Activated CD8-positive, alpha-beta memory T cell treated with anti-CD3 and anti-CD28 coated beads for 1 hour (primary cell): ENCODE data around the gene ALOXE3.

Experiments used
- DNase-seq, 2 donors: peaks; one replicate each; pipeline ENCODE4 v3.0.0-alpha.2; 2020; ENCODE audit warnings: low read depth in 1 of 2; ENCODE audit errors: extremely low read depth in 1 of 2

The ALOXE3 gene

GRCh38 chr17:8154608-8155155 lies 36.4 kb upstream of the ALOXE3 start:
- DNase-seq: no peak

DNA sequence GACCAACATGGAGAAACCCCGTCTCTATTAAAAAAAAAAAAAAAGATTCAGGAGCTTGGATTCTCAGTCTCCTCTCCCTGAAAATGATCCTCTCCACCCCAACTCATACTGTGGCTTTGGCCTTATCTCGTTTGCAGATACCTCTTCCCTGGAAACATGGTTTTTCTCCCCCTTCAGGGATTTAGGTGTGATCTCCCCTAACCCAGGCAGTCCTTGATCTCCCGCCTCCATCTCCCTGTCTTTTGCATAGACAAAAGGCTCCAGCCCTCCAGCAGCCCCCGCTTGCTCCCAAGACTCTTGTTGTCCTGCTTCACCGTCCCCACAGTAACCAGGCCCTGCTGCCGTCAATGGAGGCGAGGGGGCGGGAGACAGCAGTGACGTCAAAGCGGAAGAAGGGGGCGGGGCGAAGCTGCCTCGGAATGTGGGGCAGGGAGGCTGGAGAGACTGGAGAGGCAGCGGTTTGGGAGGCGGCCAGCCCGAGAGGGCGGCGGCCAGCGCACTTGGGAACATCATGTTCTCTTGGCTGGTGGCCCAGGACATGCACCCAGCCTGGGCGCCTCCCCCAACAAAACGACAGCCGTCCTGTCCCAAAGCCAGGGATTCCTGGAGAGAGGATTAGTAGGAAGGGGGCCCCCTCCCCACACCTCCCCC lies 35.8 kb upstream of the ALOXE3 start:
- DNase-seq: peak in 1 of 2 donors; percentile 81

GRCh38 chr17:8153525-8153956 lies 35.2 kb upstream of the ALOXE3 start:
- DNase-seq: no peak

GRCh38 chr17:8153031-8153451 lies 34.7 kb upstream of the ALOXE3 start:
- no peak for DNase-seq

GRCh38 chr17:8152112-8152775 lies 33.9 kb upstream of the ALOXE3 start, which contains the start of gene PER1:
TSS of gene PER1 (minus strand) at chr17:8152404. CDS start at chr17:8150706, 1,698 bp downstream.
- peak in 1 of 2 donors; percentile 66 for DNase-seq

GRCh38 chr17:8151641-8152111 lies 33.4 kb upstream of the ALOXE3 start:
- no peak for DNase-seq

DNA sequence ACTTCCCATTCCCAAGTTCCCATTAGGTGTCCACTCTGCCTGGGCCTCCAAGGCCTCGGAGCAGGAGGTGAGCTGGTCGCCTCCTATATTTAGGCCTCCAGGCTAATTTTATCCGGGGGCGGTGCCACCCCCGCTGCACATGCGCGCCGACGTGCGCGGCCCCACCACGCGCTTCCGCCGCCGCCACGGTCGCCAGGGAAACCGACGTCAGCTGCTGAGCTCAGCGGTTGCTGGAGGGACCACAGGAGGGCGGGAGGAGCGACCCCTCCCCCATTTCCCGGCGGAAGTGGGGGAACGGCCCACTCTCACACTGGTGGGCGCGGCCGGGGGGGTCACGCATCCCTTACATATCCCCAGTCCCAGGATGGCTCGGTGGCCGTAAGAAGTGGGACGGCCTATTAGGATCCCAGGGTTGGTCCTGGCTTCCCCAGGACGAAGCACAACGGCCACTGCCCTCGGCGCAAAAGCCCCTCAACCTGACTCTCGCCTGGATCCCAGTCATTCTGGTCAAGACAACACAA lies 32.9 kb upstream of the ALOXE3 start:
- DNase-seq: peak in 1 of 2 donors; percentile 88

DNA sequence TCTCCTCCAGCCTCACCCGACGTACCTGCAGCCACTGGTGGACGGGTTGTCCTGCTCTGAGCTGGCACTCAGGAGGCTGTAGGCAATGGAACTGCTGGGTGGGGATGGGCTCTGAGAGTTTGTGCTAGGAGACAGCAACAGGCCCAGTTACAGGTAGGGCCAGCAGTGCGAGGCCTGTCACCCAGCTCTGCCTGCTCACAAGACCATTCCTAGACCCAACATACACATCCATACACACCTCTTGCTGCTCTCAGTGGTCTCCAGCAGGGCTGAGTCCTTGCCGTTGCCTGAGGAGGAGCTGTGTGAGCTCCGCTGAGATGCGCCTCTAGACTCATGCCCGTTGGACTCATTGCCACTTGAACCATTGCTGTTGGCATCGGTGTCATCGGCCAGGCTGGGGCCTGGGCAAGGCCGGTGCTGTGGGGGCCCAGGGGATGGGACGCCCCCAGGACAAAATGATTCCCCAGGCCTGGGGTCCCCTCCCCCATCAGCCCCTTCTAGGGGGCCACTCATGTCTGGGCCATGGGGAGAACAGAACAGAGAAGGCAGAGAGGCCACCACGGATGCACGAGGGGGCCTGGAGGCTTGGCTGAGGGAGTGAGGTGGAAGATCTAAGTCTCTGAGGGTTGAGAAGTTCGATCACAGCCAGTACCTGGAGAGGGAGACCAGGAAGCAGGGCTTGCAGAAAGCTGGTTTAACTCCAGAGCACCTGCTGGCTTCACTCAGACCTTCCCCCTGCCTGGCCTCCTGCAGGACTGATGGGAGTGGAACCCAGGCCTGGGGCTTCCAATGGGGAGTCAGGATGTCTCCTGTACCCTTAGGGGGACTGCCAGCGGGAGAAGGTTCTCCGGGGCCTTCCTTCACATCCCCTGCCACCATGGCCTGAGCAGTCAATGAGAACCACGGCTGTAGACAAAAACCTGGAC lies 32.1 kb upstream of the ALOXE3 start:
- no peak for DNase-seq

DNA sequence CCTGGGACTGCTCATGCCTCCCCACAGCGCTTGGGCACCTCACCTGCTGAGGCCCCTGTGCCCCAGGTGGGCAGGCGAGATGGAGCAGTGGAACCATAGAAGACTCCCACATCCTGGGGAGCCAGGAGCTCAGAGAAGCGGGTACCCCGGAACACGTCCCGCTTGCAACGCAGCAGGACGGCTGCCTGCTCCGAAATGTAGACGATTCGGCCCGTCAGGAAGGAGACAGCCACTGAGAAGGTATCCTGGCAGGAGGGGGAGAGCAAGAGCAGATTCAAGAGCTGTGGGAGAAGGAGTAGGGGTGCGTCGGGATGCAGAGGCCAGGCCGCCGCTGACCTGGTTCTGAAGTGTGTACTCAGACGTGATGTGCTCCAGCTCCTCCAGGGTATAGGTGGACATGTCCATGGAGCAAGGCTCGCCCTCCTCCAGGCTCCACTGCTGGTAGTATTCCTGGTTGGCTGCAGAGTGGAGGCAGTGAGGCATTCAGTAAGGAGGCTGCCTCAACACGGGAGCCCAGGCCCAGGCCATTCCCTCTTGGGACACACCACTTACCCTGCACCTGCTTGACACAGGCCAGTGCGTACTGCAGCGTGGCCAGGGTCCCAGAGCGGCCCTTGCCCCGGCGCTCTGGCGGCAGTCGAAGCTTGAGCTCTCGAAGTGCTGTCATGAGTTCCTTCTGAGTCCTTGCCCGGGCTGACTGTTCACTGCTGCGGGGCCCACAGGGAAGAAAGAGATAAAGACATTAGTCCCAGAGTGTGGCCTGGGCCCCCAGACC lies 31.3 kb upstream of the ALOXE3 start:
- DNase-seq: no peak

DNA sequence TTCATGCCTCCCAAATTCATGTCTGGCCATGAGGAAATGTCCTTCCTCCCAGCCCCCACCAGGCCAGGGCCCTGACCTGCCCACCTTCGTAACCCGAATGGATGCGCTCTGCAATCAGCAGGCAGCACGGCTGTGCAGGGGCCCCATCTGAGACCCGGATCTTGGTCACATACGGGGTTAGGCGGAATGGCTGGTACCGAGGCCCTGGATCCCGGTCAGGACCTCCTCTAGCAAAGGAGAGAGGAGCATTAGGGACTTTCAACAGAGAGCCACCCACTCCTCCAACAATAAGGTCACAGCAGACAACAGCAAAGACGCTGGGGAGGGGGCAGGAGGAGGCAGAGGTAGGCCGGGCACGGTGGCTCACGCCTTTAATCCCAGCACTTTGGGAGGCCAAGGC lies 30.2 kb upstream of the ALOXE3 start:
- no peak for DNase-seq

DNA sequence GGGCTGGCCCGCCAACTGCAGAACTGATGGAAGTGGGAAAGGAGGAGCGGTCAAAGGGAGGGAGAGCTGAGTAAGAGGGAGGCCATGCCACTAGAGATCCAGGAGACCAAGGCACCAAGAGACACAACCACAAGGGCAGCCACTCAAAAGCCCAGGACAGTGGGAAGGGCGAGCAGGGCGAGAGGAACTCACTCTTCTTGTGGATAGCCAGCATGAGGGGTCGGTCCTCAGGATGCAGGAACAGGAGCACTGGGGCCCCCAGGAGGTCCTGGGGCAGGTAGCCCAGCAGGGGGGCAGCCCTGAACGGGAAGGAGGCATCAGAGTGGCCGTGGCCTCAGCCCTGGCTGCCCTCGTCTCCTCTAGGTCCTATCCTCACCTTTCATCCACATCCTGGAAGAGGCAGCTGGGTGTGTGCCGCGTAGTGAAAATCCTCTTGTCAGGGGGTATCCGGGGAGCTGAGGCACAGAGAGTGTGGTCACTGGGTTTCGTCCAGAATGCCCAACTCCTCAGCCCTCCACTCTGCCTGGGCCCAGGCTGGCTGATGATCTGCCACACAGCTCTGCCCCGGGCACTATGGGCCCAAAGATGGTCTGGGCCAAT lies 29.6 kb upstream of the ALOXE3 start:
- no peak for DNase-seq

DNA sequence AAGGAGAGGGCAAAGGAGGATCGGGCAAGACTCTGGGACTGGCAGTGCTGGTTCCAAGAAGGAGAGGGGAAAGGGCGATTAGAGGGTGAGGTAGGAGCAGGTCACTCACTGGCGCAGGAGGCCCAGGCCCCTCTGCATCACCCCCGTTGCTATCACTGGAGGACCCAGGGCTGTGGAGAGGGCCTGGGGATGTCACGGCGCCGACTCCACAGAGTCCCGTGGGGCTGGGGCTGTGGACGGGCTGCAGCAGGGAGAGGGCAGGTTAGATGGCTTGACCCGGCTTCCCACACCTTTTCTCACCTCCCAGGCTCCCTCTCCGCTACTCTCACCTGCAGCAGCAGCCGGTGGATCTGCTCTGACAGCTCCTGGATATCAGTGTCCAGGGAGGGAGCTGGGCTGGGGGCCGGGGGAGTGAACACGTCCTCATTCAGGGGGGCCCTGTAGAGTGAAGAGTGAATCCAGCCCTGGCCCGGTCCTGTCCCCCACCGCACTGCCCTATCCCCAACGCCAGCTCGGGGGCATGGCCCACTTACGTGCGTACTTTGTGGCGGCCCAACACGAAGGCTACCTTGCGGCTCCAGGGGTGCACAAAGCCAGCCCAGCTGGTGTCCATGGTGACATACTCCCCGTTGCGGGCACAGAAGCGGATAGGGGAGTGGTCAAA lies 29.0 kb upstream of the ALOXE3 start:
- no peak for DNase-seq

GRCh38 chr17:8146381-8147140 lies 28.2 kb upstream of the ALOXE3 start:
- no peak for DNase-seq

- DNase-seq: no peak
Observed at GRCh38 chr17:8145811-8146210, 27.5 kb upstream of the ALOXE3 start.

DNA sequence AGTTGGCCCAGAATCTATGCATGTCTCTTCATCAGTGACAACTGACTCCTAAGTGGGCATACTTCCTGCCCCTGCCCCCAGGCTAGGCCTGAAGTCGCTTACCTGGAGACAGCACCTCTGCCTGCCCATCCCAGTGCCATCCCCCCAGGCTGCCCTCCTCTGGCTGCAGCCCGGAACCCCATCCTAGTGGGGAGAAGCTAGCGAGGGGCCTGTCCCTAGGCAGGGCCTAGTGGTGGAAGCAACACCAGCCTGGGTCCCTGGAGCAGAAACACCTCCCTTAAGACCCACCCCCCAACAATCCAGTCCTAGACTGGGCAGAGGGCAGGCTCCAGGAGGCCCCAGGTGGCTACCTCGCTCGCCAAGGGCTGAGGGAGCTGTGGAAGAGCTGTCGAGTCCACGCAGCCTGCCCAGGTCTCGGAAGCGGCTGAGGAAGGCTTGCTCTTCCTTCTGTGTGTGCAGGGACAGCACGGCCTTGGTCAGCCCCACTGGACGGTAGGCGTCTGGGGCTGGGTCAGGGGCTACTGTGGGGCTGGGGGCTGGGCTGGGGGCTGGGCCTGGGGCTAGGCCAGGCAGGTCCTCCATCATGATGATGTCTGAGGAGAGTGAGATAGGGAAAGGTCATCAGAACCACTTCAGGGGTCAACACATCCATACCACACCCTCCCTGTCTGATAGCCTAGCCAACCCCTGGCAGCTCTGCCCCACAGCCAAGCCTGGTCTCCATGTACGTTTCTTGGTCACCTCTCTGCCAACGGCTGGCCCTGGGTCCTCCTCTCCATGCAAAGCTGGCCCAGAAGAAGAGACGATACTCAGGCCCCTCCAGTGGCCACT lies 26.3 kb upstream of the ALOXE3 start:
- DNase-seq: no peak

GRCh38 chr17:8143581-8144400 lies 25.5 kb upstream of the ALOXE3 start:
- no peak for DNase-seq
